OCI-LY3 (cell line): Measurements from ENCODE around the gene GLCE.
A peak's percentile ranks its signal among the peaks of the same experiment; 100 is the strongest.

ENCODE experiments used
- H2AFZ ChIP-seq: fragments of 200-600, 300-600 bp; shearing (Covaris generic); 2 replicates; pipeline ENCODE4 v1.6.0; 2014; ENCODE audit warnings: antibody characterized with exemption, low read depth, low read length
- H3K27ac ChIP-seq: fragments of 200-600, 300-600 bp; sonication (generic); 2 replicates; pipeline ENCODE4 v1.5.1; 2014; ENCODE audit warnings: mild to moderate bottlenecking, low read length, moderate library complexity, mixed read lengths
- H3K27me3 ChIP-seq: fragments of 200-600, 300-600 bp; sonication (generic); 2 replicates; pipeline ENCODE4 v1.6.1; 2014; ENCODE audit warnings: low read depth, low read length, mixed read lengths
- H3K36me3 ChIP-seq: fragments of 200-600, 300-600 bp; sonication (generic); replicated peaks from 2 replicates; pipeline ENCODE3; 2014; ENCODE audit warnings: low read depth, low read length, mixed read lengths
- H3K4me1 ChIP-seq: fragments of 300-600, 200-600 bp; sonication (generic); 2 replicates; pipeline ENCODE4 v1.6.1; 2014; ENCODE audit warnings: low read length, mixed read lengths
- H3K4me2 ChIP-seq: fragments of 200-600, 300-600 bp; sonication (generic); 2 replicates; pipeline ENCODE4 v1.6.1; 2014; ENCODE audit warnings: low read length, mixed read lengths
- H3K4me3 ChIP-seq: fragments of 300-600, 200-600 bp; sonication (generic); 2 replicates; pipeline ENCODE4 v1.5.1; 2014; ENCODE audit warnings: antibody characterized with exemption, mild to moderate bottlenecking, low read length, moderate library complexity
- H3K79me2 ChIP-seq: fragments of 300-600, 200-600 bp; shearing (Covaris generic); 2 replicates; pipeline ENCODE4 v1.6.1; 2014; ENCODE audit warnings: mild to moderate bottlenecking, low read length, mixed read lengths
- H3K9ac ChIP-seq: fragments of 300-600, 200-600 bp; shearing (Covaris generic); 2 replicates; pipeline ENCODE4 v1.6.0; 2014; ENCODE audit warnings: mild to moderate bottlenecking, low read length, moderate library complexity
- H3K9me3 ChIP-seq: fragments of 200-600, 300-600 bp; shearing (Covaris generic); 2 replicates; pipeline ENCODE4 v1.6.1; 2014; ENCODE audit warnings: low read length, mixed read lengths; ENCODE audit not compliant: insufficient read depth
- H4K20me1 ChIP-seq: fragments of 200-600, 300-600 bp; sonication (generic); 2 replicates; pipeline ENCODE4 v1.6.1; 2016; ENCODE audit warnings: low read length, mixed read lengths; ENCODE audit not compliant: insufficient read depth
- EZH2phosphoT487 ChIP-seq: fragments of 200-600 bp; shearing (Covaris generic); IDR thresholded peaks from 2 replicates; pipeline ENCODE4 v1.6.1; 2018; ENCODE audit warnings: antibody characterized with exemption, mixed run types, low read depth
- TF ChIP-seq, protein P1 (sequence below): fragments of 200-600, 300-600 bp; sonication (generic); IDR thresholded peaks from 2 replicates; pipeline ENCODE4 v1.5.1; 2014; ENCODE audit warnings: antibody characterized with exemption, low read length, low read depth

Gene GLCE

DNA sequence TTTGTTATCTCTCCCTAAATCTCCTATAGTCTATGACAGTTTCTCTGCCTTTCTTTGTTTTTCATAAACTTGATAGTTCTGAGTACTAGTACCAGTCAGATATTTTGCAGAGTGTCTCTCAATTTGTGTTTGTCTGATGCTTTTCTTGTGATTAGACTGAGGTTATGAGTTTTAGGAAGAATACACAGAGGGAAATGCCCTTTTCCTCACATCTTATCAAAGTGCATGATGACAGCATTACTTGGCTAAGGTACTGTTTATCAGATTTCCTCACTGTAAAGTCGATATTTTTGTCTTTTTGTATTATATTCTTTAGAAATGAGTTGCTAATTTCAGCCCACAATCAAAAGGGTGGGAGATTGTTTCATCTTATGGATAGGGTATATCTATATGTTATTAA is 45.6 kb downstream of the GLCE start:
- H3K4me3 ChIP-seq, result no peak overlapping the region
- H3K9me3 ChIP-seq, result no peaks in the 10 kb centered on the region
- no peak overlapping the region for H2AFZ ChIP-seq
- H3K4me2 ChIP-seq, result no peak overlapping the region
- H3K4me1 ChIP-seq, result no peaks in the 10 kb centered on the region
- no peaks in the 10 kb centered on the region for H3K27me3 ChIP-seq
- H3K79me2 ChIP-seq, result no peaks in the 10 kb centered on the region
- H3K9ac ChIP-seq, result no peak overlapping the region
- TF ChIP-seq, protein P1, sequence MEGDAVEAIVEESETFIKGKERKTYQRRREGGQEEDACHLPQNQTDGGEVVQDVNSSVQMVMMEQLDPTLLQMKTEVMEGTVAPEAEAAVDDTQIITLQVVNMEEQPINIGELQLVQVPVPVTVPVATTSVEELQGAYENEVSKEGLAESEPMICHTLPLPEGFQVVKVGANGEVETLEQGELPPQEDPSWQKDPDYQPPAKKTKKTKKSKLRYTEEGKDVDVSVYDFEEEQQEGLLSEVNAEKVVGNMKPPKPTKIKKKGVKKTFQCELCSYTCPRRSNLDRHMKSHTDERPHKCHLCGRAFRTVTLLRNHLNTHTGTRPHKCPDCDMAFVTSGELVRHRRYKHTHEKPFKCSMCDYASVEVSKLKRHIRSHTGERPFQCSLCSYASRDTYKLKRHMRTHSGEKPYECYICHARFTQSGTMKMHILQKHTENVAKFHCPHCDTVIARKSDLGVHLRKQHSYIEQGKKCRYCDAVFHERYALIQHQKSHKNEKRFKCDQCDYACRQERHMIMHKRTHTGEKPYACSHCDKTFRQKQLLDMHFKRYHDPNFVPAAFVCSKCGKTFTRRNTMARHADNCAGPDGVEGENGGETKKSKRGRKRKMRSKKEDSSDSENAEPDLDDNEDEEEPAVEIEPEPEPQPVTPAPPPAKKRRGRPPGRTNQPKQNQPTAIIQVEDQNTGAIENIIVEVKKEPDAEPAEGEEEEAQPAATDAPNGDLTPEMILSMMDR, result no peak
- TF ChIP-seq EZH2phosphoT487, result no peak
- H3K27ac ChIP-seq, result no peak overlapping the region
- no peaks in the 10 kb centered on the region for H4K20me1 ChIP-seq
- H3K36me3 ChIP-seq, result no peaks in the 10 kb centered on the region

DNA sequence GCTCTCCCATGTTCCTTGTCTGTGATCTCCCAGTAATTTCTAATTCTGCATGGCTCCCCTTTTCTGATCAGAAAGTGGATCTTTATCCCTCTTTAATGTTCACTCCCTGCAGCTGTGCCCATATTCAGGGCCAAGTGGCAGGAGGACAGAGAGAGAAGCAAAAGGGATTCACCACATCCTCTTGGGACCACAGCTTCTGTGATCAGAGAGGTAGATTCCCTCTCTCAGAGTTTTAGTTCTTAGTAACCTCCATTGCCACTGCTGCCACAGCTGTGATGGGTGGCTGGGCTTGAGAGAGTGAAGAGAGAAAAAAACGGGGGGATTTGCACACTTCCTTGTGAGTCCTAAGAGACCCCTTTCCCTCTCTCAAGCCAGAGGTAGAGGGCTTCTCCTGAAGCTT is 49.2 kb downstream of the GLCE start:
- Histone ChIP-seq H3K9ac (no peak overlapping the region), H3K4me3 (no peak overlapping the region), H2AFZ (no peak overlapping the region), H3K27me3 (no peaks in the 10 kb centered on the region), H3K79me2 (no peaks in the 10 kb centered on the region), H3K4me1 (no peaks in the 10 kb centered on the region), H4K20me1 (no peaks in the 10 kb centered on the region), H3K4me2 (no peak overlapping the region), H3K27ac (no peak overlapping the region), H3K36me3 (no peaks in the 10 kb centered on the region), H3K9me3 (no peaks in the 10 kb centered on the region)
- TF ChIP-seq, protein P1, result no peak
- TF ChIP-seq EZH2phosphoT487, result no peak

DNA sequence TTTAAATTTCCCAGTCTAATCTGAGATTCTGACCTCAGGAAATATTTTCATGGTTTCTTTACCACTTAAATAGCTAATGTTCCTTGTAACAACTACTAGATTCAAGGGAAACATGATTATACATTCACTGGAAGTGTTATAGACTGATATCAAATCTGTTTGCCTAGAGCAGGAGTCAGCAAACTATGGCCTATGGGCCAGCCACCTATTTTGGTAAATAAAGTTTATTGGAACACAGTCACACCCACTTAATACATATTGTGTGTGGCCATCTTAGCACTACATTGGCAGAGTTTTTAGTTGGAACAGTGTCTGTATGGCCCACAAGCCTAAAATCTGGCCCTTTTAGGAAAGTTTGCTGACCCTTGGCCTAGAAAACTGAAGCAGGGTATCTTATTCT is 50.1 kb downstream of the GLCE start:
- no peaks in the 10 kb centered on the region for H4K20me1 ChIP-seq
- H3K27me3 ChIP-seq, result no peaks in the 10 kb centered on the region
- H3K27ac ChIP-seq, result no peak overlapping the region
- H3K4me3 ChIP-seq, result no peak overlapping the region
- no peak for TF ChIP-seq EZH2phosphoT487
- TF ChIP-seq, protein P1, result no peak
- no peaks in the 10 kb centered on the region for H3K36me3 ChIP-seq
- H3K9me3 ChIP-seq, result no peaks in the 10 kb centered on the region
- no peaks in the 10 kb centered on the region for H3K4me1 ChIP-seq
- no peak overlapping the region for H3K4me2 ChIP-seq
- H2AFZ ChIP-seq, result no peak overlapping the region
- no peaks in the 10 kb centered on the region for H3K79me2 ChIP-seq
- H3K9ac ChIP-seq, result no peak overlapping the region

DNA sequence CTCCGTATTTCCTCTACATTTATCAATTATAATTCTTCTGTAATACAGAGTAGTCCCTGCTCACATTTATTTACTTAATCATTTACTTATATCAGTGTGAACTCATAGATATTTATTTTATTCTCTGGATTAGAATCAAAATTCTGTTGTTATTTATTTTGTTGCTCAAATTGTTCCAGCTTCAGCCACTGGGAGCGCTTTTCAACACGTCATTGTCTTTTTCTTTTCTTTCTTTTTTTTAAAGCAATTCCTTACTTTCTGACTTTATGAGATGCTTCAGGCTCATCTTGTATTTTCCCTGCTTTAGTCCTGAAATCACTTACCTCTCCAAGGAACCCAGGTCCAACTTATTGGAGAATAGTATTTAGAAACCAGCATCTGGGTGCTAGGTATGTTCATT is 53.4 kb downstream of the GLCE start:
- no peak overlapping the region for H3K4me2 ChIP-seq
- no peaks in the 10 kb centered on the region for H3K27me3 ChIP-seq
- no peak overlapping the region for H2AFZ ChIP-seq
- no peaks in the 10 kb centered on the region for H3K79me2 ChIP-seq
- H3K9me3 ChIP-seq, result no peaks in the 10 kb centered on the region
- H3K27ac ChIP-seq, result no peak overlapping the region
- no peaks in the 10 kb centered on the region for H3K4me1 ChIP-seq
- TF ChIP-seq, protein P1, result peak; percentile 15; the same call in 1 of the 2 replicates
- TF ChIP-seq EZH2phosphoT487, result no peak
- no peaks in the 10 kb centered on the region for H4K20me1 ChIP-seq
- H3K36me3 ChIP-seq, result no peaks in the 10 kb centered on the region
- no peak overlapping the region for H3K9ac ChIP-seq
- H3K4me3 ChIP-seq, result no peak overlapping the region
